SK-MEL-5 (cell line): ENCODE measurements around the gene STON1. TPM values are rescaled to one million over a fixed set of nuclear protein-coding genes. Genes with fewer than 3 reads are reported as not detected.
"Not testable (repeated sequence)": the region's sequence is repeated elsewhere in the genome, so short reads cannot be mapped to it uniquely, and the experiment has no call there.

ENCODE experiments used
- DNase-seq: peaks from one replicate; pipeline ENCODE4 v3.0.0-alpha.2; 2016; ENCODE audit warnings: low read depth, low spot score
- in situ Hi-C: cut with HindIII; loops from 2 replicates; pipeline ENCODE4 v1.10.0; 2016; ENCODE audit warnings: low sequenced_read_pairs, high pct_unique_total_duplicates, low pct_unique_long_range_greater_than_20kb
- total RNA-seq: library from RNA; depleted of rRNA; stranded (reverse); fragments of >200 nt; shearing (Covaris generic); gene quantifications from 2 replicates; pipeline ENCODE4 v1.2.3, GENCODE V29; 2014

The STON1 gene
- total RNA-seq, 1 experiment from 2014 or later, result 2.7 TPM

GRCh38 chr2:48524756-48525155, 5.2 kb upstream of the STON1 start:
- DNase-seq, in situ Hi-C loops: not testable (repeated sequence)

DNA sequence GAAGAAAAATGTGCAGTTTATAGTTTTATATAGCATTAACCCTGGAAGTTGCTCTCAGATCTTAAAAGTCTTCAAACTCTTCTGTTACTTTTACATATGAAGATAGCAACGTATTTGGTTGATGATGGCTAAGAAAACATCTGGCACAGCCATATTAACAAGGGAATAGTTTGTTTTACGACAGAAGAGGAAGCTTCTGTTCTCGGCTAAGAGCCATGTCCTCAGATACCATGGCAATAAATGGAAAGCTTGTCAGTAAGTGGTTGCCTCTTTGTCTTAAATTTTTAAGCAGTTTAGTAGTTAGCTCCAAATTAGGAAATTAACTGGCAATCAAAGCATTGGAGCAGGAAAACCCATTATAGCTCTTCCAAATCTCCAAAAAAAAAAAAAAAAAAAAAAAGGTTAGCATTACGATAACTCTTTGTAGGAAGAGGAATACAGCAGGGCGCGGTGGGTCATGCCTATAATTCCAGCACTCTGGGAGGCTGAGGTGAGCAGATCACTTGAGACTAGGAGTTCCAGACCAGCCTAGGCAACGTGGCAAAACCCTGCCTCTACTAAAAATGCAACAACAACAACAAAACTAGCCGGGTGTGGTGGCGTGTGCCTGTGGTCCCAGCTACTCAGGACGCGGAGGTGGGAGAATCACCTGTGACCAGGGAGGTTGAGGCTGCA, 4.5 kb upstream of the STON1 start:
- DNase-seq, result no peak
- in situ Hi-C loops, result no loop called here

DNA sequence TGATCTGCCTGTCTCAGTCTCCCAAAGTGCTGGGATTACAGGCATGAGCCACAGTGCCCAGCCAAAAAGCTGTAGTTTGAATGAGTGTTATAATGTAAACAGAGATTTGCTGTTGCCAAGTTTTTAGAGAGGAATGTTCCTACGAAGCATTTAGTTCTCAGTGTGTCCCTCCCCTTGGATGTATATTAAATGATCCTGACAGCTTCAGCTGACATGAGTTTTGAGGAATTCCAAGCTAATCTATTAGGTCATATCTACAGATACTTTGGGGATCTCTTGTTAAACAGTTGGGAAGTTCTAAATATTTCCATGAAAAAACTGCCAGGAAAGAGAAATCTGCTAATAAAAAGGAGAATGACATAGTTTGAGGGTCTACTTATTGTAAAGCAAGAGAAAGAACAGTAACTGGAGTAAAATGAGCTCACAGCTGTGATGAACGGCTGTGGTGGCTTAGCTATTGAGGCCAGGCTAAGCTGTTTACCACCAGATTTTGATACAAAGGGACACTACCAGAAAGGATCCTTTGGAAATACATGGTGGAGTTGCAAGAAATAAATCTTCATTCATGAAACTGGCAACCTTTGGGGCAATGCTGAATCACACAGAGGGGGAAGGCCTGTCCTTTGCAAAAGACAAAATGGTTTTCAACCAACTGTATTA, 2.6 kb upstream of the STON1 start:
- DNase-seq, result no peak
- in situ Hi-C loops, result no loop called here

- in situ Hi-C loops, result no loop called here
These were observed 1.5 kb upstream of the STON1 start for GRCh38 chr2:48528431-48528830.

GRCh38 chr2:48529194-48529593, 760 bp upstream of the STON1 start:
- no peak for DNase-seq
- in situ Hi-C loops, result no loop called here

More at GRCh38 chr2:48528431-48528830, 1.5 kb upstream of the STON1 start:
- no peak for DNase-seq

GRCh38 chr2:48529676-48530032, 300 bp upstream of the STON1 start:
- in situ Hi-C loops, result no loop called here
- DNase-seq, result no peak

GRCh38 chr2:48531141-48531648, 1.2 kb downstream of the STON1 start:
- in situ Hi-C loops, result no loop called here
- DNase-seq, result peak; percentile 75

DNA sequence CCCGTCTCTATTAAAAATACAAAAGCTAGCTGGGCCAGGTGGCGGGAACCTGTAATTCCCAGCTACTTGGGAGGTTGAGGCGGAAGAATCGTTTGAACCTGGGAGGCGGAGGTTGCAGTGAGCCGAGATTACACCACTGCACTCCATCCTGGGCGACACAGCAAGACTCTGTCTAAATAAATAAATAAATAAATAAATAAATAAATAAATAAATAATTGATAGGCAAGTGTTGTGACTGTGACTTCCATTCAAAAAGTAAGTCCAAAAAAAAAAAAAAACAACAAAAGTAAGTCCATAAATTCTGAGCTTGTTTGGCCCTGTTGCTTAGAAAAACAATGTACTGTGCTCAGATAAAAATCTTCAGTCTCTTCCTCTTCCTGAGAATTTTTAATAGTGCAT, 2.2 kb downstream of the STON1 start:
- in situ Hi-C loops, result no loop called here
- DNase-seq, result no peak

GRCh38 chr2:48532824-48533223, 2.9 kb downstream of the STON1 start:
- DNase-seq, result no peak
- in situ Hi-C loops, result no loop called here

GRCh38 chr2:48534781-48535180, 4.8 kb downstream of the STON1 start:
- in situ Hi-C loops, result no loop called here
- no peak for DNase-seq

DNA sequence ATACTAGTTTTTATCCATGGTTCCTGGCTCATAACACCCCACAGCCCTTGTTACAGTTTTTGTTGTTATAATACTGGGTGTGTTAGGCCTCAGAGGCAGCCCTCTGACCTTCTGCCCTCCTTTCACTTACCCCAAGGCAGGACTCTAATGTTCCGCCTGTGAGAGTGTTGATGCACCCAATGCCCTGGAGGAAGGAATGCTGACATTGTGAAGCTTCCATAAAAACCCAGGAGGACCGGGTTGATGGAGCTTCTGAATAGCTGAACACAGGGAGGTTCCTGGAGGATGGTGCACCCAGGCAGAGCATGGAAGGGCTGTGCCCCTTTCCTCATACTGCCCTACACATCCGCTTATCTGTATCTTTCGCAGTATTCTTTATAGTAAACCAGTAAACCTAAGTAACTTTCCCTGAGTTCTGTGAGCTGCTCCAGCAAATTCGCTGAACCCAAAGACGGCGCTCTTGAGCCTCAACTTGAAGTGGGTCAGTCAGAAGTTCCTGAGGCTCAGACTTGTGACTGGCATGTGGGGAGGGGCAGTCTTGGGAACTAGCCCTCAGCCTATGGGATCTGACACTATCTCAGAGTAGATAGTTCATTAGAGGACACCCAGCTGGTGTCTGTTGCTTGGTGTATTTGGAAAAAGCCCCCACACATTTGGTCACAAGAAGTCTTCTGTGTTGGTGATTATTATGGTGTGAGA, 10.4 kb downstream of the STON1 start:
- in situ Hi-C loops, result no loop called here

DNA sequence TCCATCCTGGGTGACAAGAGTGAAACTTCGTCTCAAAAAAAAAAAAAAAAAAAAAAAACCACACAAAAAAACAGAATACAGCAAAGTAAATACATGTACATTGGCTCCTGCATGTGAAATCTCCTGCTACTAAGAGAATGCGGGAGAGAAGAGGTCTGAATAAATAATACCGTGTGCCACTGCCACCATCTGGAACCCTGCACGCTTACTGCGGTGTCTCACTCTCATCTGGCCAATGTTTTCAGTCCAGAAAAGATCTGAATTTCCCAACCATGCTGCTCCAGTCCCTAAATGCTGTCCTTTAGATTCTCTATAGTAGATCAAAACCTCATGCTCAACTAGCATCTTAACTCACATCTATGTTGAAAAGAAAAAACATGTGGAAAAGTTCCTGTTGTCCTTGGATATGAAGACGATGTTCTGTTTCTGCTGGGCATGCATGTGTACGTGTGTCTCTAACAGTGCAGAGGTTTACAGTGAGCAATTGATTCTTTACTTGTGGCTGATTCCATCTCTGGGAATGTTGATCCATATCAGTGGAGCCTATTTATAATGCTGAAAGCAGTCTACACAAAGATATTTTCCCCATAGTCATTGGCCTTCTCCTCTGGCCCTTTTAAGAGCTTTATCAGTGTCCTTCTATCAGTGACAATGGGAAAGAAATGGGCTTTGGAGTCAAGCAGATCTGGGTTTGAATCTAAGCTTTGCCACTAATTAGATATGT, 11.9 kb downstream of the STON1 start:
- DNase-seq, result no peak
- in situ Hi-C loops, result no loop called here

More for the DNA sequence above, 10.4 kb downstream of the STON1 start:
- peak; percentile 90 for DNase-seq

- no peak for DNase-seq
- in situ Hi-C loops, result no loop called here
These were observed 13.9 kb downstream of the STON1 start for GRCh38 chr2:48543895-48544294.

DNA sequence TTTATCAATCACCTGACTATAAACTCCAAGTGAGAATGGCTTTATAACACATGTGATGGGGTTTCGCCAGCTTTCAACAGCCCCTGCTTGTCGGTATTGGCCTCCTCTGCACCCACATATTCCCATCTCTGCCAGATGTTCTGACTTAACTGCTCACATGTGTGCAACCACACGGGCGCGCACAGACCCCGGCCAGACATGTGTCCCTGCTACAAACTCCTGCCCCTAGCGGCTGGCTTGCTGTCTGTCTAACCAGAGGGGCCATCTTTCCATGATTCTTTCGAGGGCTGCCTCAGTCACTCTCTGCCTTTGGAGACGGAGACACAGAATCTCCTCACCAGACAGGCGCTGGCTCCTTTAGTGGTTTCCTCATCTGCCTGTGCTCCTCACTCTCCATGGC, 15.3 kb downstream of the STON1 start:
- in situ Hi-C loops, result no loop called here
- peak; percentile 87 for DNase-seq

GRCh38 chr2:48548840-48549239, 18.9 kb downstream of the STON1 start:
- in situ Hi-C loops, result no loop called here

DNA sequence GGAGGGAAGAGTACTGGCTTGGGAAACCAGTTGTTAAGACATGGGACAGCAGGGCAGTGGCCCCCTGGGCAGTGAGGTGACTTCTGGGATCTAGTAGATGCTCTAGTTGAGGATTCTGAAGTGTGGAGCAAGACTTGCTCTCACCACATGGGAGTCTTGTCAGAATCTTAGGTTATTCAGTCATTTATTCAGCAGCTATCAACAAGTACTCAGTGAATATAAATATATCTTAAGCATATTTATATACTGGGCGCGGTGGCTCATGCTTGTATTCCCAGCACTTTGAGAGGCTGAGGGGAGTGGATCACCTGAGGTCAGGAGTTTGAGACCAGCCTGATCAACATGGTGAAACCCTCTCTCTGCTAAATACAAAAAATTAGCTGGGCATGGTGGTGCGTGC, 20.0 kb downstream of the STON1 start:
- in situ Hi-C loops, result no loop called here
- DNase-seq, result no peak

More at GRCh38 chr2:48548840-48549239, 18.9 kb downstream of the STON1 start:
- DNase-seq, result no peak

DNA sequence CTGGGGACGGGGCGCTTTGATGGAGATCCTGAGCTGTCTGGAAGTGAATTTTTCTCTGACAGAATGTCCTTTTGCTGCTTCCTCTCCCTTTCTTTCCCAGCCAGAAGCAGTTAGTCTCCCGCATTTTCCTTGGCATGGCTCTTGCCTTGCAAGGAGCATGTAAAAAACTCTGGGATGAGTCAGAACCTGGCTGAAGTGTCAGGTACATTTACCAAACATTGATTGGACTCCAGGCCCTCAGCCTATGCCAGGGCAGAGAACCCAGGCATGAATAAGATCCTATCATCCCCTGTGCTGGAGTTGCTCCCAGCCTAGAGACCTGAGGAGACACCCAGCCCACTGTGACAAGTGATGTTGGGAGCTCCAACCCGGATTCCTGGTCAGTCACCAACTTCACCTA, 21.6 kb downstream of the STON1 start:
- no peak for DNase-seq
- in situ Hi-C loops, result no loop called here

DNA sequence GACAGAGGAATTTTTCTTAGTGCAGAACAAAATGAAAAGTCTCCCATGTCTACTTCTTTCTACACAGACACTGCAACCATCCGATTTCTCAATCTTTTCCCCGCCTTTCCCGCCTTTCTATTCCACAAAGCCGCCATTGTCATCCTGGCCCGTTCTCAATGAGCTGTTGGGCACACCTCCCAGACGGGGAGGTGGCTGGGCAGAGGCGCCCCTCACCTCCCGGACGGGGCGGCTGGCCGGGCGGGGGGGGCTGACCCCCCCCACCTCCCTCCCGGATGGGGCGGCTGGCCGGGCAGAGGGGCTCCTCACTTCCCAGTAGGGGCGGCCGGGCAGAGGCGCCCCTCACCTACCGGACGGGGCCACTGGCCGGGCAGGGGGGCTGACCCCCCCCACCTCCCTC, 25.1 kb downstream of the STON1 start:
- in situ Hi-C loops, DNase-seq: not testable (repeated sequence)
